ENCODE data around the gene ARVCF. TPM values are rescaled to one million over a fixed set of nuclear protein-coding genes. Genes with fewer than 3 reads are reported as not detected.

Gene ARVCF
- total and polyA plus RNA-seq, 9 of the 15 experiments (the other 6 are each of a cell fraction or from before 2014, with no cell fraction given): 0.03 to 97.4 (median 15.6) TPM

GRCh38 chr22:19955241-19956128 lies 61.1 kb downstream of the ARVCF start (continued):
- TF ChIP-seq ARID1B (IDR thresholded peaks at IDR 0.05) (no peak), CHD2 (IDR thresholded peaks at IDR 0.05; ENCODE audit: low read depth, low read length) (peak; percentile 22; the same call in 1 of the 2 replicates), ELF1 (tag; IDR thresholded peaks at IDR 0.05) (no peak), NCOR1 (IDR thresholded peaks at IDR 0.05) (no peak), ZBTB12 (CRISPR knock-in tag; IDR thresholded peaks at IDR 0.05) (no peak), ZNF146 (CRISPR knock-in tag; IDR thresholded peaks at IDR 0.05; ENCODE audit: unreplicated experiment) (no peak), CTCFL (IDR thresholded peaks at IDR 0.05; ENCODE audit: borderline replicate concordance, insufficient read depth, low read depth, low read length, poor library complexity, severe bottlenecking) (no peak), HDAC2 (IDR thresholded peaks at IDR 0.05) (no peak), ERF (CRISPR knock-in tag; IDR thresholded peaks at IDR 0.05) (peak; percentile 1; the same call in 1 of the 2 replicates), REST (IDR thresholded peaks at IDR 0.05; ENCODE audit: borderline replicate concordance) (no peak), REST (CRISPR knock-in tag; IDR thresholded peaks at IDR 0.05; ENCODE audit: low read depth) (0 out of 2 replicates have a peak, but pooled peaks have one; percentile 12), SIN3B (IDR thresholded peaks at IDR 0.05; ENCODE audit: low read depth) (no peak), GTF2B (IDR thresholded peaks at IDR 0.05; ENCODE audit: extremely low read depth, insufficient read length) (no peak), CREBBP (IDR thresholded peaks at IDR 0.05; ENCODE audit: low read depth, low read length) (no peak), PRMT5 (CRISPR knock-in tag; IDR thresholded peaks at IDR 0.05) (peak; percentile 60; the same call in 1 of the 2 replicates)

All from K562 (cell line).